Ascending aorta (tissue), 2 donors: ENCODE results near the gene ICOS. TPM values are rescaled to one million over a fixed set of nuclear protein-coding genes. Genes with fewer than 3 reads are reported as not detected.

ENCODE experiments used
- DNase-seq, 2 donors: peaks; one replicate each; pipeline ENCODE4 v3.0.0-alpha.2; 2019; ENCODE audit warnings: low spot score in 2 of 2
- H3K27ac ChIP-seq, 2 donors: fragments of 200-600 bp; sonication (generic); one replicate each; pipeline ENCODE4 v1.5.1; 2016 to 2017; ENCODE audit warnings: mild to moderate bottlenecking in 1 of 2
- H3K27me3 ChIP-seq: fragments of 200-600 bp; sonication (generic); one replicate; pipeline ENCODE4 v1.5.1; 2017
- H3K36me3 ChIP-seq, 2 donors: fragments of 200-600 bp; sonication (generic); one replicate each; pipeline ENCODE4 v1.5.1; 2016
- H3K4me1 ChIP-seq, 2 donors: fragments of 200-600 bp; sonication (generic); one replicate each; pipeline ENCODE4 v1.5.1; 2016 to 2017; ENCODE audit warnings: mild to moderate bottlenecking in 1 of 2
- H3K4me3 ChIP-seq, 2 donors: fragments of 200-600 bp; sonication (generic); one replicate each; pipeline ENCODE4 v1.5.1; 2016 to 2017; ENCODE audit warnings: mild to moderate bottlenecking in 1 of 2
- H3K9me3 ChIP-seq, 2 donors: fragments of 200-600 bp; sonication (generic); one replicate each; pipeline ENCODE4 v1.5.1; 2016
- intact Hi-C: fragments of 100-400 bp; cut with DNase I; formaldehyde crosslinking; loops from one replicate; pipeline ENCODE4 v1.15.1; 2023
- total RNA-seq: library from RNA; depleted of rRNA; stranded (reverse); fragments of >200 nt; gene quantifications from one replicate; pipeline ENCODE4 v1.1.0, GENCODE V29; 2016
- TF ChIP-seq, protein P1 (sequence below), 3 experiments: fragments of 200-600 bp in 2 of 3; fragments of 450-650 bp in 1 of 3; sonication (generic) in 2 of 3; IDR thresholded peaks; one replicate each; pipeline ENCODE4 v1.5.1; 2016 to 2019; ENCODE audit warnings: antibody characterized with exemption in 3 of 3, mild to moderate bottlenecking in 1 of 3, moderate library complexity in 1 of 3

The ICOS gene
- total RNA-seq, 1 donor from 2014 or later = not detected

DNA sequence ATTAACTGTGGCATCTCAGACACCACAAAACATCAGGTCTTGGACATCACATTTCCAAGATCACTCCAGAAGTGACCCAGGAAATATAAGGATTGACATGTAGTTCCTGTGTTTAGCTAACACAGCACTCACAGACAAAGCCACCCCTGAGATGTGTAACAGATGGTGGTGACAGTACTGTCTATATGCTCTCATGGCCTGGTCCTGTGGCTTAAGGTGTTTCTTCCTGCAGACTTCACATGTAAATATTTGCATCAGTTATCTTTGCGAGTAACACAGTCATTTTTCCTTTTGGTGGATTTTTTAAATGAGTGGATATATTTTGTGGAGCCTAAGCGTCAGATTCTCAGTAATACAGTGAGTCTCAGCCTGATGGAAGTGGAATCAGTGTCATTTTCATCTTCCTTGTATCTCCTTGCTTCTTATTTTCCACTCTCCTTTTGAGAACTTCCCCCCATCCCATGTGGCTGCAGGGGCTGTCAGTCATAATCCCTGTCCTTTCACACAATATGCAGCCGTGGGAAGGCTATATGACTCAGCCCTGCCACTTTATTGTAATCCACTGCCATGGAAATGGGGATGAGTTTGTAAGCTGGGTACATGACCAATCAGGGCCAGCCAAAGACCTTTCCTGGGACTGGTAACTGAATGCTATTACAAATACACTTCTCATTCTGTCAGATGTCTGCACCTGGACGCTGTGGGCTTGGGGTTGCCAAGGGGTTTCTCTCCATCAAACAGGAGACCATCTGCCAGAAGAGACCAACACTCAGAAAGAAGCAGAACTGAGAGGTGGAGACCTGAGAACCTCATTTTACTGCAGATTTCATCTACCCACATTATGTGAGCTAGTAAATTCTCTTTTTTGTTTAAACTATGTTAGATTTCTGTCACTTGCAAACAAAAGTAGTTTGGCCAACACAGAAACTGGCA is 74.3 kb downstream of the ICOS start:
- H3K4me3 ChIP-seq = no peak overlapping the region
- H3K4me1 ChIP-seq = peaks cover 0 to 8% of the 10 kb centered on the region in 2 donors
- intact Hi-C loops = no loop called here
- no peaks in the 10 kb centered on the region for H3K36me3 ChIP-seq
- no peaks in the 10 kb centered on the region for H3K9me3 ChIP-seq
- no peaks in the 10 kb centered on the region for H3K27me3 ChIP-seq
- TF ChIP-seq, protein P1, sequence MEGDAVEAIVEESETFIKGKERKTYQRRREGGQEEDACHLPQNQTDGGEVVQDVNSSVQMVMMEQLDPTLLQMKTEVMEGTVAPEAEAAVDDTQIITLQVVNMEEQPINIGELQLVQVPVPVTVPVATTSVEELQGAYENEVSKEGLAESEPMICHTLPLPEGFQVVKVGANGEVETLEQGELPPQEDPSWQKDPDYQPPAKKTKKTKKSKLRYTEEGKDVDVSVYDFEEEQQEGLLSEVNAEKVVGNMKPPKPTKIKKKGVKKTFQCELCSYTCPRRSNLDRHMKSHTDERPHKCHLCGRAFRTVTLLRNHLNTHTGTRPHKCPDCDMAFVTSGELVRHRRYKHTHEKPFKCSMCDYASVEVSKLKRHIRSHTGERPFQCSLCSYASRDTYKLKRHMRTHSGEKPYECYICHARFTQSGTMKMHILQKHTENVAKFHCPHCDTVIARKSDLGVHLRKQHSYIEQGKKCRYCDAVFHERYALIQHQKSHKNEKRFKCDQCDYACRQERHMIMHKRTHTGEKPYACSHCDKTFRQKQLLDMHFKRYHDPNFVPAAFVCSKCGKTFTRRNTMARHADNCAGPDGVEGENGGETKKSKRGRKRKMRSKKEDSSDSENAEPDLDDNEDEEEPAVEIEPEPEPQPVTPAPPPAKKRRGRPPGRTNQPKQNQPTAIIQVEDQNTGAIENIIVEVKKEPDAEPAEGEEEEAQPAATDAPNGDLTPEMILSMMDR (IDR thresholded peaks at IDR 0.05) = no peak
- DNase-seq = no peak
- no peak overlapping the region for H3K27ac ChIP-seq

Other genes starting within 250 kb of the ICOS start
- gene CD28, start 230.1 kb upstream of the ICOS start, total RNA-seq = 4.0 TPM
- gene CTLA4, start 69.0 kb upstream of the ICOS start, total RNA-seq = not detected